Astrocyte of the cerebellum (primary cell): ENCODE results near the gene VSIG10L2.

Experiments used
- DNase-seq: peaks from one replicate; pipeline ENCODE4 v3.0.0-alpha.2; 2011; ENCODE audit warnings: low read depth
- H3K4me3 ChIP-seq: 2 replicates; pipeline ENCODE4 v1.5.1; 2011; ENCODE audit warnings: mild to moderate bottlenecking, low read depth, low read length, moderate library complexity
- CTCF ChIP-seq: IDR thresholded peaks from 2 replicates; pipeline ENCODE4 v1.5.1; 2012; ENCODE audit warnings: low read length, low read depth, moderate library complexity, mild to moderate bottlenecking; ENCODE audit errors: missing control alignments
- in situ Hi-C: cut with HindIII; loops from 2 replicates; pipeline ENCODE4 v1.10.0; 2017; ENCODE audit warnings: low sequenced_read_pairs

Gene VSIG10L2

GRCh38 chr11:125923012-125923579, 22.7 kb upstream of the VSIG10L2 start:
- peak; percentile 90 for TF ChIP-seq CTCF
- in situ Hi-C loops: loop anchor here (5.0 kb wide), 1 partner anchor 279 kb away; no protein-coding TSS in a partner anchor
- peak; percentile 41 for DNase-seq
- no peak overlapping the region for H3K4me3 ChIP-seq

GRCh38 chr11:125923633-125924032, 22.2 kb upstream of the VSIG10L2 start:
- in situ Hi-C loops: loop anchor here (5.0 kb wide), 1 partner anchor 279 kb away; no protein-coding TSS in a partner anchor
- H3K4me3 ChIP-seq: no peak overlapping the region
- no peak for TF ChIP-seq CTCF
- no peak for DNase-seq

- H3K4me3 ChIP-seq: no peak overlapping the region
- DNase-seq: no peak
- in situ Hi-C loops: loop anchor here (5.0 kb wide), 1 partner anchor 278 kb away; no protein-coding TSS in a partner anchor
- no peak for TF ChIP-seq CTCF
Measured at GRCh38 chr11:125924384-125925007, 21.3 kb upstream of the VSIG10L2 start.

DNA sequence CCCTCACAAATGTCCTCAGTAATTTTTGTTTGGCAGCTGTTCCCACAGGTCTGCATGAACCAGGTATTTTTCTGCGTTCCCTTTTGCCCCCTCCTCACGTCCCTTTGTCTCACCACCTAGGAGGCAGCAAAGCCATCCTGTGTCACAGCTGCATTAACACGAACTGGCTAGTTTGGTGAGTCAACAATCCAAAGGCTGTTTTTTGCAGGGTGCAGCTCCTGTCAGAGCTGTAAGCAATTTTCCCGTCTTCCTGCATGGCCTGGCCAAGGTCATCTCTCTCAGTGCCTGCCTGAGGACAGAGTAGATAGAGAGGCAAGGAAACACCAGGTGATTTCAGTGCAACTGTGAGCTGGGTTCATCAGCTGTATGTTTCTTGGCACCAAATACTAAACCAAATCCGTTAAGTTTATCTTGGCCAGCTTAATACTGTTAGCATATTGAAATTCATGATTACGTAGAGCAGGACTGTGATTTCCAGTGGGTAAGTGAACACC, 20.6 kb upstream of the VSIG10L2 start:
- H3K4me3 ChIP-seq: no peak overlapping the region
- in situ Hi-C loops: no loop called here
- DNase-seq: no peak
- no peak for TF ChIP-seq CTCF

- DNase-seq: no peak
- no peak for TF ChIP-seq CTCF
- no peak overlapping the region for H3K4me3 ChIP-seq
- in situ Hi-C loops: no loop called here
Measured at GRCh38 chr11:125925804-125926203, 20.0 kb upstream of the VSIG10L2 start.

DNA sequence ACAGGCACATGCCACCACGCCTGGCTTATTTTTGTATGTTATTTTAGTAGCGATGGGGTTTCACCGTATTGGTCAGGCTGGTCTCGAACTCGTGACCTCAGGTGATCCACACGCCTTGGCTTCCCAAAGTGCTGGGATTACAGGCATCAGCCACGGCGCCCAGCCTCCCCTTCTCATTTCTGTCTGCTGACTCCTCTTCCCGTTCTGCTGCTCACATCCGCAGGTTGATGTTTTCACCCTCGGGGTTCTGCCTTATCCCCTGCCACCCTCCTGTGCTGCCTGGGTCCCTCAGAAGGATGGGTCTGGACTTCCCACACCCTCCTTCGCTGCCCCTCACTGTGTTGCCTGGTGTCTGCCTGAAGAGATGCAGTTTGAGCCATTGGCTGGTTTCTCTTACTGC, 19.2 kb upstream of the VSIG10L2 start:
- in situ Hi-C loops: no loop called here
- no peak for TF ChIP-seq CTCF
- no peak for DNase-seq
- H3K4me3 ChIP-seq: no peak overlapping the region
